GM23338 (cell line): Measurements from ENCODE around the gene STXBP5L.

ENCODE experiments used
- CREB1 ChIP-seq: fragments of 250-450 bp; sonication (Bioruptor Pico); IDR thresholded peaks from 2 replicates; pipeline ENCODE4 v1.5.0; 2020; ENCODE audit warnings: low read depth, mild to moderate bottlenecking, moderate library complexity
- CTCF ChIP-seq, 2 experiments: fragments of 200-600 bp in 1 of 2; sonication (generic) in 1 of 2; conservative IDR thresholded peaks; 2 replicates each; pipeline versions ENCODE4 v1.5.1 to v1.6.1; 2016 to 2017; ENCODE audit warnings: antibody characterized with exemption in 2 of 2, low read depth in 2 of 2, mild to moderate bottlenecking in 2 of 2, moderate library complexity in 1 of 2
- ETS1 ChIP-seq: IDR thresholded peaks from 2 replicates; pipeline ENCODE4 v1.6.1; 2016; ENCODE audit warnings: antibody characterized with exemption
- EZH2 ChIP-seq: fragments of 200-600 bp; sonication (generic); IDR thresholded peaks from one replicate; pipeline ENCODE4 v1.8.0; 2017; ENCODE audit warnings: antibody characterized with exemption, mild to moderate bottlenecking, low read depth; ENCODE audit not compliant: unreplicated experiment
- EZH2phosphoT487 ChIP-seq: fragments of 200-600 bp; sonication (generic); IDR thresholded peaks from one replicate; pipeline ENCODE4 v1.8.1; 2018; ENCODE audit warnings: antibody characterized with exemption; ENCODE audit not compliant: unreplicated experiment
- JUNB ChIP-seq: IDR thresholded peaks from one replicate; pipeline ENCODE4 v1.6.1; 2016; ENCODE audit warnings: antibody characterized with exemption; ENCODE audit not compliant: unreplicated experiment
- NANOG ChIP-seq: IDR thresholded peaks from 2 replicates; pipeline ENCODE4 v1.6.1; 2016; ENCODE audit warnings: antibody characterized with exemption, borderline replicate concordance
- POLR2AphosphoS5 ChIP-seq: IDR thresholded peaks from 2 replicates; pipeline ENCODE4 v1.6.1; 2016; ENCODE audit warnings: antibody characterized with exemption, low read depth
- REST ChIP-seq: IDR thresholded peaks from one replicate; pipeline ENCODE4 v1.6.1; 2018; ENCODE audit warnings: antibody characterized with exemption; ENCODE audit not compliant: unreplicated experiment
- STAT1 ChIP-seq: IDR thresholded peaks from one replicate; pipeline ENCODE4 v1.6.1; 2016; ENCODE audit warnings: antibody characterized with exemption; ENCODE audit not compliant: unreplicated experiment
- ZNF114 ChIP-seq: fragments of 250-450 bp; sonication (Bioruptor Pico); IDR thresholded peaks from 2 replicates; pipeline ENCODE4 v1.5.0; 2020; ENCODE audit warnings: mild to moderate bottlenecking, moderate library complexity
- ZNF331 ChIP-seq: fragments of 250-450 bp; sonication (Bioruptor Pico); IDR thresholded peaks from 2 replicates; pipeline ENCODE4 v1.5.0; 2020; ENCODE audit warnings: low read depth, mild to moderate bottlenecking, moderate library complexity

- TF ChIP-seq CTCF (conservative IDR thresholded peaks at IDR 0.05; ENCODE audit: low read depth in 2 of 2): no peak
- TF ChIP-seq POLR2AphosphoS5: no peak
- TF ChIP-seq ETS1: no peak
- no peak for TF ChIP-seq EZH2
- no peak for TF ChIP-seq CREB1 (CRISPR knock-in tag)
- no peak for TF ChIP-seq REST
- no peak for TF ChIP-seq EZH2phosphoT487
- TF ChIP-seq ZNF331 (CRISPR knock-in tag): no peak
- no peak for TF ChIP-seq JUNB
- no peak for TF ChIP-seq ZNF114
- TF ChIP-seq STAT1: no peak
- TF ChIP-seq NANOG: no peak
These were observed 523.9 kb downstream of the STXBP5L start for GRCh38 chr3:121431726-121432517.
